ENCODE results near the gene KIF4B.

GRCh38 chr5:154986151-154986550 is 27.4 kb upstream of the KIF4B start:
- TF ChIP-seq TCF7L2 (IDR thresholded peaks at IDR 0.05; ENCODE audit: borderline replicate concordance, extremely low read depth, insufficient read depth, insufficient read length) (no peak), CEBPB (IDR thresholded peaks at IDR 0.05; ENCODE audit: low read depth) (no peak), EZH2 (IDR thresholded peaks at IDR 0.05) (no peak), REST (IDR thresholded peaks at IDR 0.05; ENCODE audit: low read depth) (no peak), POLR2A (IDR thresholded peaks at IDR 0.05; ENCODE audit: borderline replicate concordance, extremely low read depth, insufficient read depth, insufficient read length) (no peak), ELF1 (IDR thresholded peaks at IDR 0.05; ENCODE audit: borderline replicate concordance, low read depth) (no peak), SIN3A (IDR thresholded peaks at IDR 0.05; ENCODE audit: low read depth) (no peak), CTCF (IDR thresholded peaks at IDR 0.05 in 2 of 3, conservative IDR thresholded peaks at IDR 0.05 in 1 of 3; ENCODE audit: borderline replicate concordance in 1 of 3, insufficient read depth in 1 of 3, low read depth in 2 of 3, low read length in 2 of 3) (no peak), FOSL1 (IDR thresholded peaks at IDR 0.05; ENCODE audit: low read depth) (no peak), ZBTB33 (IDR thresholded peaks at IDR 0.05; ENCODE audit: extremely low read depth, insufficient replicate concordance, low read length) (no peak)
